ENCODE measurements around the gene SCO1.
A peak's percentile ranks its signal among the peaks of the same experiment; 100 is the strongest.

The SCO1 gene

DNA sequence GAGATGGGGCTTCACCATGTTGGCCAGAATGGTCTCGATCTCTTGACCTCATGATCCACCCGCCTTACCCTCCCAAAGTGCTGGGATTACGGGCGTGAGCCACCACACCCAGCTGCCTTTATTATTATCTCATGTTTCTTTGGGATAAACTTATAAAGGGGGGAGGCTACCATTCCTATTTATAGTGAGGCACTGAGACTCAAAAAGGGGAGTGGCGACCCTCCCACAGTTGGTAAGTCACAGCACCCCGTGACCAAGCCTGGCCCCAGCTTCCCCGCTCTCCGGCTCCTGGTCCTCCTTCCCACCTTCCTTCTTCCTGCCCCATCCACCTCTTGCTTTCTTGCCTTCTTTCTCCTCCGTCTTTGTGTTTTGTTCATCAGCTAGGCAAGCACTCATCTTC is 45.4 kb downstream of the SCO1 start:
- no peak for DNase-seq

DNA sequence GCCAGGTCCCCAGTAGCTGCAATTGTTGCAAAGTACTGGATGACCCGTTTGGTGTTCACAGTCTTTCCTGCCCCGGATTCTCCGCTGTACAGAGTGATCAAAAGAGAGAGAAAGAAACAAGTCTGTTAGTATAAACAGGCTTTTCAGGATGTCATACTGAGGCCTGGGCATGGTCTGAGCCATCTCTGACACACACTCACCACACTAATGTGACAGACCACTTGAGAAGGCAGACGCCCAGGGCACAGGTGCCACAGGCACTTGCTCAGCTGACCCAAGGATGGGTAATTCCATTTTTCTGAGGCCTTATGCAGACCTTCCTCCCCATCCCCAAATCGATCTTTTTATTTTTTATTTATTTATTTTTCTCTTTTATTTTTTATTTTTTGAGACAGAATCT is 47.7 kb downstream of the SCO1 start:
- DNase-seq, result no peak

DNA sequence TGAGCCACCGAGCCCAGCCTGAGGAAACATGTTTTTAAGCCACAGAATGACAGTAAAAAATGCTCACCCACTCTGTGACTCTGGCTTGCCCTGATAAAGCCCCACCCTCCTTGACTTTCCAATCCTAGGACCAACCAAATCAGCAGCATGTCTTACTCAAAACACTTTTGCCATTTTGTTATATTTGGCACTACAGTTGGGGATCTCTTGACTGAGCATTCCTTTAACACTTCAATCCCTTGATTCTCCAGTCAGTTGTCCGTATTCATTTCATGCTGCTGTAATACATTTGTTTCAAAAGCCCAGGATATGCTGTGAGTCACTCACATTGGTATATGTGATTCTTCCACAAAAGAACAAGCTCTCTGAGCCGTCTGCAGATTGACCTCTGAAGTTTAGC is 48.4 kb downstream of the SCO1 start:
- no peak for DNase-seq

DNA sequence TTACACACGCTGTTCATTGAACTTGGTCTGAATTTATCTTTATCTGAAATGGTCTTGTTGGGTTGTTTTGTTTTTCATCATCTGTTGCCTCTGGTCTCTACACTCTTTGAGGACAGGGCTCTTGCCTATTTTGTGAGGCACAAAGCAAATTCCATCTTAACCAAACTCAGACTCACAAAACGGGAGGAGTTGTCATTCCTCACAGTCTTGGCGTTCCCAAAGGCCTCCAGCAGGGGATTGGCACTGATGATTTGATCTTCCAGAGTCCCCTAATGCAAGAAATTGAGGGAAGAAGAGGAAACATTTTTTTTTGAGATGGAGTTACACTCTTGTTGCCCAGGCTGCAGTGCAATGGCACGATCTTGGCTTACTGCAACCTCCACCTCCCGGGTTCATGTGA is 49.0 kb downstream of the SCO1 start:
- no peak for DNase-seq

DNA sequence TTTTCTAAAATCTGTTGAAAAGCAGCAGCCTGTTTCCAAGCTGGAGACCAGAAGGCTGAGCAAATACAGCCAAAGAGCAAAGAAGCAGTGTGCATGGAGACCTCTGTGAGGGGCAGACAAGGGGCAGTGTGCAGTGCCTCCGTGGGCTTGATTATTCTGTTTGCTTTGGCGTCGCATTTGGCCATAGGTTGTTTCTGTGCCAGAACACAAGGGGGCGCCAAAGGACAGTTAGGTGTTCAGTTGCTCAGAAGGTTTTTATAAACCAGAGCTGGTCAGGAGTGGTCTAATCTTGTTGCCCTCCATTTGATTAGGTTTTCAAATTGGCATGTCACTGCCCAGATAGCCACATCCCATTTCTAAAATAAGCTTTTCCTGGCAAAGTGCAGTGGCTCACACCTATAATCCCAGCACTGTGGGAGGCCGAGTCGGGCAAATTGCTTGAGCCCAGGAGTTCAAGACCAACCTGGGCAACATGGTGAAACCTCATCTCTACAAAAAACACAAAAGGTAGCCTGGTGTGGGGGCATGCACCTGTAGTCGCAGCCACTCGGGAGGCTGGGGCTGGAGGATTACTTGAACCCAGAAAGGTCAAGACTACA is 50.8 kb downstream of the SCO1 start:
- DNase-seq, result peak; percentile 2 to 53

DNA sequence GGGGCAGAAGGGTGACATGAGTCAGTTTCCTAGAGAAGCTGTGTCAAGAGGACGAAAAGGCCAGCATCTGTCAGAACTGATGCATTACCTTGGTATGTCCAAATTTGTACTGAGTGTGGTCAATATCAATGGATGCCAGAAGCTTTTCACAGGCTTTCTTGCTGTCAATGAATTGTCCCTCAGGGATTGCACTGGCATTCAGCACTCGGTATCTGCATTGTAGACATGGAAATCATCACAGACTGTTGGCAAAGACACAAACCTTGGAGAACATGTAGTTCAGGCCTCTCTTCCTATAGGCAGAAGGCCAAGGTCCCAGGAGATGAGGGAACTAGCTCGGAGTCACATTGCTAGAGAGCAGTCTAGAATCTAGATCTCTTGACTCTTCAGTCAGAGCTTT is 56.9 kb downstream of the SCO1 start:
- DNase-seq, result no peak

DNA sequence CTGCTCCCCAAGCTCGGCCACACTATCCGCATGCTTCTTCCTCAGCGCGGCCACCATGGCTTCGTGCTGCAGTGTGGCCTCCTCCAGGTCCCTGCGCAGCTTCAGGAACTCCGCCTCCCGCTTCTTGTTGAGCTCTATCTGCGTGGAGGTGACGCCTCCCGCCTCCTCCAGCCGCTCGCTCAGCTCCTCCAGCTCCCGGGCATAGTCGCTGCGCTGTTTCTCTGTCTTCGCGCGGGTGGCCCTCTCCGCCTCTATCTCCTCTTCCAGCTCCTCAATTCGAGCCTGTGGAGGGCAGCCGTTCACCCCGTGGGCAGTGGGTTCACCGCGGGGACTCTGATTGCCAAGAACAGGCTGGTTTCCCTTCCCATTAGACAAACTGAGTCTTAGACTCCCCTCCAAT is 59.2 kb downstream of the SCO1 start:
- DNase-seq, result no peak

DNA sequence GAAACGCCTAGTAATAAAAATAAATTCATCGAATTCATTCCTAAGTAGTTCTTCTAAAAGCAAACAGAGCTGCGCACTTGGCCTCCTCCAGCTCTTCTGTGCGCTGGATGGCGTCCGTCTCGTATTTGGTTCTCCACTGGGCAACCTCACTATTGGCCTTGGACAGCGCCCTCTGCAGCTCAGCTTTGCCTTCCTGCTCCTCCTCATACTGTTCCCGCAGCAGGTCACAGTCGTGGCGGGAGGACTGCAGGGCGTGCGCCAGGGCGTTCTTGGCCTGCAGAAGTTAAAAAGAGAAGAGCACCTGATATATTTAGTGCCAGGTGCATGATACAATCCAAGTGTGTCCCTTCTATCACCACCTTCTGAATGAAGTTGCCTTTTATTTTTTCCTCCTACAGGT is 62.0 kb downstream of the SCO1 start:
- no peak for DNase-seq

DNA sequence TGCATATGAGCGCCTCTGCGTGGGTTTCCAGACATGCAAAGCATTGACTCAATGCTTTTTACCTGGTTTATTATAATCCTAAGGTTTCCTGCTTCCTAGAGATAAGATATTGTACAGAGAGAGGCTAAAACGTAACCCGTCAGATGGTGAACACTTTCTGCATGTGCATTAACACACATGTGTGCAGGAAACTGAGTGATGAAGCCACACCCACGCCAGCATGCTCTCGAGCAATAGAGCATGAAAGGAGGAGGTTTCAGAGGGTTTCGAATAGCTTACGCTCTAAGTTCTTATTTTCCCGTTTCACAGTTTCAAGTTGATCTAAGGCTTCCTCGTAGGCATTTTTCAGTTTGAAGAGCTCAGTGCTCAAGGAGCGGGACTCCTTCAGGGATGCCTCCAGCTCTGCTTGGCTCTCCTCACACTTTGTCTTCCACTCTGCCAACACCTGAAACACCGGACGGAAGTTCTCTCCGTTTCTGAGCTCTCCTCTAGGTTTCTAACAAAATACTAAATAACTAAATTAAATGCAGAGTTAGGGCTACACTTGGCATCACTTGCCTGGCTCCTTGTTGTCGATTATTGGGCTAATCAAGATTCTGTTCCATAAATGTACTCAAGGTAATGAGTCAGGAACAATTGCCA is 63.5 kb downstream of the SCO1 start:
- no peak for DNase-seq

DNA sequence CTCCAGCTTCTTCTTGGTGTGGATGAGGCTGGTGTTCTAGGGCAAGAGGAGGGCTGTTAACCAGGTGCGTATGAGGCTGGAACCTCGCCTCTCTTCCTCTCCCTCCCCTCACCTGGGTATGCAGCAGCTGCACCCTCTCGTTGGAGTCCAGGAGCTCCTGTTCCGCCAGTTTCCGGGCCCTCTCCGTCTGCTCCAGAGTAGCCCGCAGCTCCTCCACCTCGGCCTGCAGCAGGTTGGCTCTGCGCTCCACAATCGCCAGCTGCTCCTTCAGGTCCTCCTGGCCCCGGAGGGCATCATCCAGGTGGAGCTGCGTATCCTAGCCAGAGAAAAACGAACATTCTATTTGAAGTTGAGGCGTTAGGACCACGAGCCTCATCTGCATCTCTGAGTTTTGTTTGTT is 65.6 kb downstream of the SCO1 start:
- DNase-seq, result no peak

DNA sequence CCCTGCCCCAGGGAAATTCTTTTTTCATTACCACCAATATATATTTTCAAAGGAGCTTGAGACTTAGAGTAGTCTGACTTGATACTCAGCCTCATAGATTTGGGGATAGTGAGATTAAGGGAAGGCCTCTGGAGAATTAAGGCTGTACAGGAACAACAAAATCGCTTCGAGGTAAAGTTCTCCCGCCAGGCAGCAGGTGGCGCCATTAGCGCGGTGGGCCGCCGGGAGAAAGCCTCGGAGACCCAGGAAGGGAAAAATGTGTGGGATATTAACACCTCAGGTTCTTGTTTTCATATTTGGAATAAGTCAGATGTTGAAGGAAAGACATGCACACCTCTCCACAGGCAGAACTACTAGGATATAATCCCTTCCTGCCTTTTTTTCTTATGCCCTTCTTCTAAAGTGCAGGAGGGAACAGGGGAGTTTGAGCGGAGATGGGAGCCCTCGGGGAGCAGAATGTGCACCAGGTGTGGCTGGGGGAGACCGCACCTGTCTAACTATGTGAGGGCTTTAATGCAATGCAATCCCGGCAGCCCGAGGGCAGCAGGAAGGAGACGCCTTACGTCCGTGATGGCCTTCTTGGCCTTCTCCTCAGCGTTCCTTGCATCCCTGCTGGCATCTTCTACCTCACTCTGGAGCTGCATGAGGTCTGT is 66.2 kb downstream of the SCO1 start:
- peak in 1 of 2 experiments; percentile 17 for DNase-seq

DNA sequence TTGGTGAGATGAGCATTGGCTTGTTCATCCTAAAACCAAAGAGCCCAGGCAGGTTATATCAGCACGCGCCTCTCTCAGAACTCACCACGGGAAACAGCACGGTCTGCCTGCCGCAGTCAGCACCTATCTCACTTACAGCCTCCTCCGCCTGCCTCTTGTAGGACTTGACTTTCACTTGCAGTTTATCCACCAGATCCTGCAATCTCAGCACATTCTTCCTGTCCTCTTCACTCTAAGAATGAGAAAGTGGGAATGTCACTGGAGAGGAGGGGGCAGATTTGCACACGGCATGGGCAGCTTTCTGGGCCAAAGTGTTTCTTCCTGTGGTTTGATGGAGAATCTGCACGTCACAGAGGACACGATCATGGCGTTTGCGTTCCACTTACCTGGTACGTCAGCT is 67.6 kb downstream of the SCO1 start:
- no peak for DNase-seq

DNA sequence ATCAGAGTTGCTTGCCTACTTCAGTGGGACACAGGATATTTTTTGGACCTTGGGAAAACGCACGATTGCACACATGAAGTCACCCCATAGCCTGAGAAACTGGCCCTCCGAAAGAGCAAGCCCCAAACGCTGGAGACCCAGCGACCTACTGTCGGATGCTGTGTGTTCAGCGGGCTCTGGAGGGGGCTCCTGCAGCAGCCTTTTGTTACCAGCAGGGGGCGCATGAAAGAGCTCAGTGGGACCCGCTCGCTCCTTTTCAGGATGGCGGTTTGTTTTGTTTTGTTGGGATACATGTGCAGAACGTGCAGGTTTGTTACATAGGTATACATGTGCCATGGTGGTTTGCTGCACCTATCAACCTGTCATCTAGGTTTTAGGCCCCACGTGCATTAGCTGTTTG is 68.6 kb downstream of the SCO1 start:
- DNase-seq, result peak in 1 of 2 experiments; percentile 3

DNA sequence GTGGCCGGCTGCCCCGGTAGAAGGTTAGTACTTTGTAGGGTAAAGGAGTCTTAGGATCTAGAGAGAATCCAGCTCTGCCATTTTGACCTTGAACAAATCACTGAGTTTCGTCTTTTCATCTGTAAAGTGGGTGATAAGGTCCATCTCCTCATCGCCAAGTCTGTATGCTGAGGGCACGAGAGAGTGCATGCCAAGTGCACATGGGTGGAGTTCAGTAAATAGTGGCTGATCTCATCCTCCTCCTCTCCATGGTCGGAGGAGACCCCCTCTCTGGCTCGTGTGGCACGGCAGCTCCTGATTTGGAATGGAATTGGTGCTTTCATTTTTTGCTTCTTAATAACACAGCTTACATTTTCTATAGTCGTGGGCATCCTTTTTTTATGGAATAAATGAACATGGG is 70.9 kb downstream of the SCO1 start:
- no peak for DNase-seq

DNA sequence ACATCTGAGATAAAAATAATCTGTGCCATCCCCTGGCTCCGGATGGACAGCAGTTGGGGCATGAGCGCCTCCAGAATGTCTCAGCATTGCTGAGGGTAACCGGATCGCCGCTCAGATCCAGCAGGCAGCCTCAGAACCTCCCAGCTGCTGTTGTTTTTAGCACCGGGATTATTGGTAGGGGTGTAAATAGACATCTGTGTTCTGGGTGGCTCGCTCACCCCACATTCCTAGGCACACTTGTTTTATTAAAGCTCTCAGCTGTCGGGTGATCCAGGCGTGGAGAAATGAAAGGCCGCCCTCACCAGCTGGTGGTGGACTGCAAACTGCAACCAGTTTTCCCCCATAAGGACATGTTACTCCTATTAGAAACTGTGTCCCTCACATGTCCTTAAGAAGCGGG is 72.4 kb downstream of the SCO1 start:
- DNase-seq, result no peak

DNA sequence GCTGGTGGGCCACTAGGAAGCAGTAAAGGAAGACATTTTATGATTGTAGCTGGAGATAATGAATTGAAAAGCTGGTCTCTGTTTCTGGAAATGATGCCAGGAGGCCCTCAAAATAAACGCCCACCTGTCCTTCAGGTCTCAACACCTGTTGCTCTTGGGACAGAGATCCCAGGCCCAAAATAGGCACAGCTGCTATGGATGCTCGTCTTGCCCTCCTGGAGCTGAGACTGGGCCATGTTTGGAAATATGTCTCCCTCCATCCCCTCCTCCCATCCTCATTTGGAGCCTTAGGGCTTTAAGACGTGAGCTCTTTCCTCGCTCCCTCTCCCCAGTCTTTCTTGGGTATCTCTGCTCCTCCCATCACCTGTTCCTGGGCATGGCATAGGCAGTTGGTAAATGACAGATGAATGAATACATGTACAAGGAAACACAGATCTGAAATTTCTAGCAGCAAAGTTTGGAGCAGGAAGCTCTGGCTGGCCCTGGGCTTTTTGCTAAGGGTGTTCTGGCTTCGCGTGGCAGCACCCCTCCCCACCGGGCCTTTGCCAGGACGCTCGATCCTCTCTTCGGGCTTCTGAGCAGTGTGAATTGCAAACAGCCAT is 73.5 kb downstream of the SCO1 start:
- no peak for DNase-seq

DNA sequence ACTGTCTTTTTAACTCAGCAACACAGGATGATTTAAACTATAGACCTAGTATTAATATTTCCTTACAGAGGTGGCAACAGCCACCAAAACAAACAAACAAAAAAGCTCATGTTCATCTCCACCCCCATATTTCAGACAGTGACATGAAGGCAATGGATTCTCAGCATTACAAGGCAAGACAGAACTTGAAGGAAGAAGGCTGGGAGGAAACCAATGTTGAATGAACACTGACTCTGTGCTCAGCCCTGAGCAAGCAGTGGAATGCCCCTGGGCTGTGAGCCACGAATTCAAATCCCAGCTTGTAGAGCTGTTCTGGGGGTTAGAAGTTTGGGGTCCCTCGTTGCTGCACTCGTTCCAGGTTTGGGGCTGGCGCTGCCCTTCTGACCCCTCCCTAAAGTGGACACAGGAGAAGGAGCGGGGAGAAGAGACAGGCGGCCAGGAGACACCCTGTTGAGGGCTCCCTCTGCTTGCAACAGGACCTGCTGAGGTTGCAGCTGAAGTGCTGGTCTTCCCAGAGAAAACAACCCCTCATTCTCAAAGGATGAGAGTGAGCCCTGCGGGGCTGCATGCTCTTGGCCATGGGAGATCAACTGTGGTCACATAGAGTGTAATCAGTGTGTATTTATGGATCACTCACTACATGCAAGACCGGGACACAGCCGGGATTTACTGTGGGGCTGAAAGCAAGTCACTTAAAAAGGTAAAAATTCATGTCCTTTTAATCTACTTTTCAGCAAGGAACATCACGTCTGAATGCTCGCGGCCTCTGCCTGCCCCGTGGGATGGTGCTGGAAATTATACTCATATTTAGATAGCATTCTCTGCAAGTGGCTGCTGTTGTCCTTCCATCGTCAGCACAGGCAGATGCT is 74.5 kb downstream of the SCO1 start:
- DNase-seq, result no peak

Measured in NCI-H526 (cell line).